Gastrocnemius medialis (tissue), 4 donors: ENCODE results near the gene C2orf81. TPM values are rescaled to one million over a fixed set of nuclear protein-coding genes. Genes with fewer than 3 reads are reported as not detected.

ENCODE experiments used
- ATAC-seq, 2 donors: fragments of 150-250 bp; one replicate each; pipeline ENCODE4 v1.9.1; 2016
- DNase-seq, 2 donors: peaks; one replicate each; pipeline ENCODE4 v3.0.0-alpha.2; 2019
- H3K27ac ChIP-seq, 4 donors: fragments of 200-600 bp; sonication (generic); 1 replicate in 1 of 4; 2 replicates in 3 of 4; pipeline ENCODE4 v1.5.1; 2016 to 2018; ENCODE audit warnings: mild to moderate bottlenecking in 2 of 4, moderate library complexity in 1 of 4
- H3K27me3 ChIP-seq, 3 donors: fragments of 200-600 bp; sonication (generic) in 2 of 3; 1 replicate in 1 of 3; 2 replicates in 2 of 3; pipeline versions ENCODE4 v1.5.1 to v1.6.0; 2016 to 2019; ENCODE audit warnings: mild to moderate bottlenecking in 1 of 3, moderate library complexity in 1 of 3
- H3K36me3 ChIP-seq, 2 donors: fragments of 200-600 bp; sonication (generic) in 1 of 2; one replicate each; pipeline ENCODE4 v1.5.1; 2017 to 2018
- H3K4me1 ChIP-seq, 2 donors: fragments of 200-600 bp; sonication (generic) in 1 of 2; one replicate each; pipeline ENCODE4 v1.5.1; 2016 to 2017; ENCODE audit warnings: mild to moderate bottlenecking in 2 of 2
- H3K4me3 ChIP-seq, 4 donors: fragments of 200-600 bp; sonication (generic) in 3 of 4; 1 replicate in 1 of 4; 2 replicates in 3 of 4; pipeline ENCODE4 v1.5.1; 2016 to 2019; ENCODE audit warnings: mild to moderate bottlenecking in 2 of 4
- H3K9me3 ChIP-seq, 3 donors: fragments of 200-600 bp; sonication (generic) in 2 of 3; 1 replicate in 1 of 3; 2 replicates in 2 of 3; pipeline ENCODE4 v1.5.1; 2016 to 2019
- CTCF ChIP-seq, 5 experiments: fragments of 450-650 bp in 3 of 5; fragments of 200-600 bp in 2 of 5; sonication (generic) in 2 of 5; IDR thresholded peaks in 4 of 5; conservative IDR thresholded peaks in 1 of 5; 1 replicate in 4 of 5; 2 replicates in 1 of 5; pipeline ENCODE4 v1.5.1; 2016 to 2019; ENCODE audit warnings: antibody characterized with exemption in 5 of 5, mild to moderate bottlenecking in 3 of 5, moderate library complexity in 3 of 5
- POLR2A ChIP-seq, 2 donors: fragments of 450-650 bp; IDR thresholded peaks; one replicate each; pipeline ENCODE4 v1.6.1; 2017; ENCODE audit warnings: antibody characterized with exemption in 2 of 2, mild to moderate bottlenecking in 2 of 2, moderate library complexity in 2 of 2
- in situ Hi-C, 4 donors: fragments of 200-750 bp; cut with MboI; loops; one replicate each; pipeline versions ENCODE4 v1.15.0 to v1.8.0; 2017; ENCODE audit warnings: low sequenced_read_pairs in 4 of 4
- intact Hi-C: fragments of 100-400 bp; cut with DNase I; formaldehyde crosslinking; loops from one replicate; pipeline ENCODE4 v1.15.1; 2023; ENCODE audit warnings: low total_unique reads
- total RNA-seq, 4 donors: library from RNA; depleted of rRNA; stranded (reverse); fragments of >200 nt; gene quantifications; one replicate each; pipeline versions ENCODE4 v1.1.0 to v1.2.3, GENCODE V29; 2016

C2orf81 gene
- total RNA-seq, 4 donors from 2014 or later: 0.24 TPM; not detected in 3

- peak within 1 kb of the TSS in 3 of 4 donors; percentile 22 to 40 (median 29) for H3K27ac ChIP-seq
- ATAC-seq (peak; percentile 68 to 70), DNase-seq (peak in 1 of 2 donors; percentile 23)
- in situ Hi-C loops (no loop called here), intact Hi-C loops (loop anchor here (10.0 kb wide), 2 partner anchors 455 to 645 kb away; partner anchors contain the start of genes DGUOK and TPRKB)
- no peaks in the 10 kb centered on the region for H3K27me3 ChIP-seq
- H3K9me3 ChIP-seq: no peaks in the 10 kb centered on the region
- peaks cover 0 to 20% of the 10 kb centered on the region in 2 donors for H3K36me3 ChIP-seq
- peak within 1 kb of the TSS; percentile 41 to 53 (median 50) for H3K4me3 ChIP-seq
- TF ChIP-seq CTCF (IDR thresholded peaks at IDR 0.05 in 4 of 5, conservative IDR thresholded peaks at IDR 0.05 in 1 of 5) (no peak), POLR2A (IDR thresholded peaks at IDR 0.05) (no peak)
- peaks cover 47 to 49% of the 10 kb centered on the region in 2 donors for H3K4me1 ChIP-seq
These were observed 41.3 kb downstream of the C2orf81 start, which contains the start of gene DCTN1 for GRCh38 chr2:74379851-74380789. DCTN1 (minus strand) TSS chr2:74380311; CDS start chr2:74380037, 274 bp downstream.

- DNase-seq (no peak), ATAC-seq (no peak)
- Histone ChIP-seq H3K9me3 (no peaks in the 10 kb centered on the region), H3K36me3 (peaks cover 0 to 20% of the 10 kb centered on the region in 2 donors), H3K4me1 (peaks cover 33 to 47% of the 10 kb centered on the region in 2 donors), H3K27ac (no peak overlapping the region), H3K4me3 (no peak overlapping the region), H3K27me3 (no peaks in the 10 kb centered on the region)
- no peak for TF ChIP-seq CTCF (IDR thresholded peaks at IDR 0.05 in 4 of 5, conservative IDR thresholded peaks at IDR 0.05 in 1 of 5)
- no peak for TF ChIP-seq POLR2A (IDR thresholded peaks at IDR 0.05)
- intact Hi-C loops: no loop called here
- in situ Hi-C loops: no loop called here
These were observed 43.4 kb downstream of the C2orf81 start for GRCh38 chr2:74378007-74378406.

GRCh38 chr2:74375838-74376237, 45.6 kb downstream of the C2orf81 start:
- peaks cover 0 to 26% of the 10 kb centered on the region in 2 donors for H3K36me3 ChIP-seq
- no peaks in the 10 kb centered on the region for H3K27me3 ChIP-seq
- H3K4me3 ChIP-seq: no peak overlapping the region
- H3K4me1 ChIP-seq: peaks cover 17 to 30% of the 10 kb centered on the region in 2 donors
- no peak for ATAC-seq
- DNase-seq: no peak
- no peak overlapping the region for H3K27ac ChIP-seq
- in situ Hi-C loops (no loop called here), intact Hi-C loops (no loop called here)
- no peaks in the 10 kb centered on the region for H3K9me3 ChIP-seq
- TF ChIP-seq POLR2A (IDR thresholded peaks at IDR 0.05) (no peak), CTCF (IDR thresholded peaks at IDR 0.05 in 4 of 5, conservative IDR thresholded peaks at IDR 0.05 in 1 of 5) (no peak)

- Histone ChIP-seq H3K27me3 (no peaks in the 10 kb centered on the region), H3K9me3 (no peaks in the 10 kb centered on the region), H3K4me1 (peaks cover 5 to 18% of the 10 kb centered on the region in 2 donors), H3K4me3 (peak overlapping the region in 1 of 4 donors; percentile 4), H3K36me3 (peaks cover 0 to 38% of the 10 kb centered on the region in 2 donors), H3K27ac (peak overlapping the region in 3 of 4 donors; percentile 32 to 59 (median 53))
- peak; percentile 51 to 55 for ATAC-seq
- peak; percentile 15 to 50 for DNase-seq
- TF ChIP-seq CTCF (IDR thresholded peaks at IDR 0.05 in 4 of 5, conservative IDR thresholded peaks at IDR 0.05 in 1 of 5) (no peak), POLR2A (IDR thresholded peaks at IDR 0.05) (no peak)
- in situ Hi-C loops (no loop called here), intact Hi-C loops (no loop called here)
These were observed 46.8 kb downstream of the C2orf81 start for GRCh38 chr2:74374509-74375205.
